NCI-H510A treated with DMSO at 0.1 percent for 48 hours (cell line): ENCODE measurements around the gene INO80D.
A peak's percentile ranks its signal among the peaks of the same experiment; 100 is the strongest.
"Not testable (repeated sequence)": the region's sequence is repeated elsewhere in the genome, so short reads cannot be mapped to it uniquely, and the experiment has no call there.

Source experiments
- DNase-seq: peaks from one replicate; lab custom pipeline; 2025; lab: John Stamatoyannopoulos, UW

The INO80D gene, protein sequence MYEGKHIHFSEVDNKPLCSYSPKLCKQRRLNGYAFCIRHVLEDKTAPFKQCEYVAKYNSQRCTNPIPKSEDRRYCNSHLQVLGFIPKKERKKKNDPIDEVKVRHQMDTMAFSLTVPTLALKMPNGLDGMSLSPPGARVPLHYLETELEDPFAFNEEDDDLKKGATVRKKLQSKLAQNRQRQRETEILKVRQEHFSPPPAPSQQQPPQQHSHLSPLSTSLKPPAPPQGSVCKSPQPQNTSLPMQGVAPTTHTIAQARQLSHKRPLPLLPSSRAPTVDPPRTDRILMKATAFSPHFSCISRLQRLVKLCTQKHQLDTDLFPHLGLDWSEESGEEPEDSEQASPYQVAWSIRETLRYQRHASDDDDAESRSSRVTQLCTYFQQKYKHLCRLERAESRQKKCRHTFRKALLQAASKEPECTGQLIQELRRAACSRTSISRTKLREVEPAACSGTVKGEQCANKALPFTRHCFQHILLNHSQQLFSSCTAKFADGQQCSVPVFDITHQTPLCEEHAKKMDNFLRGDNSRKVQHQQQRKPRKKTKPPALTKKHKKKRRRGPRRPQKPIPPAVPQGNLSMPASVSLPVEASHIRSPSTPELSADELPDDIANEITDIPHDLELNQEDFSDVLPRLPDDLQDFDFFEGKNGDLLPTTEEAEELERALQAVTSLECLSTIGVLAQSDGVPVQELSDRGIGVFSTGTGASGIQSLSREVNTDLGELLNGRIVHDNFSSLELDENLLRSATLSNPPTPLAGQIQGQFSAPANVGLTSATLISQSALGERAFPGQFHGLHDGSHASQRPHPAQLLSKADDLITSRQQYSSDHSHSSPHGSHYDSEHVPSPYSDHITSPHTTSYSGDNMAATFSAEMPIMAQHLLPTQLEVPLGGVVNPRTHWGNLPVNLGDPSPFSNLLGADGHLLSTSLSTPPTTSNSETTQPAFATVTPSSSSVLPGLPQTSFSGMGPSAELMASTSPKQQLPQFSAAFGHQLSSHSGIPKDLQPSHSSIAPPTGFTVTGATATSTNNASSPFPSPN

GRCh38 chr2:206085742-206086445 lies at the start of gene INO80D:
INO80D (minus strand) TSS chr2:206086174; CDS start chr2:206063016, 23,158 bp downstream.
- peak; percentile 90 for DNase-seq

GRCh38 chr2:206127656-206128055 lies 41.7 kb upstream of the INO80D start:
- no peak for DNase-seq

GRCh38 chr2:206125901-206126300 lies 39.9 kb upstream of the INO80D start:
- no peak for DNase-seq

DNA sequence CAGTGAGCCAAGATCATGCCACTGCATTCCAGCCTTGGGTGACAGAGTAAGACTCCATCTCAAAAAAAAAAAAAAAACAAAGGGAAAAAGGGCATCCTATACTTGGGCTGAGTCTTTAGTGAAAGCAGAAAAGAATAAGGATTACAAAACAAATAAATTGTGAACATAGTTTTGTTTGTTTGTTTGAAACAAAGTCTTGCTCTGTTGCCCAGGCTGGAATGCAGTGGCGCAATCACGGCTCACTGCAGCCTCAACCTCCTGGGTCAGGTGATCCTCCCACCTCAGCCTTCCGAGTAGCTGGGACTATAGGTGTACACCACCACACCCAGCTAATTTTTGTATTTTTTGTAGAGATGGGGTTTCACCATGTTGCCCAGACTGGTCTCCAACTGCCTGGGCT lies 36.6 kb upstream of the INO80D start:
- not testable (repeated sequence) for DNase-seq

DNA sequence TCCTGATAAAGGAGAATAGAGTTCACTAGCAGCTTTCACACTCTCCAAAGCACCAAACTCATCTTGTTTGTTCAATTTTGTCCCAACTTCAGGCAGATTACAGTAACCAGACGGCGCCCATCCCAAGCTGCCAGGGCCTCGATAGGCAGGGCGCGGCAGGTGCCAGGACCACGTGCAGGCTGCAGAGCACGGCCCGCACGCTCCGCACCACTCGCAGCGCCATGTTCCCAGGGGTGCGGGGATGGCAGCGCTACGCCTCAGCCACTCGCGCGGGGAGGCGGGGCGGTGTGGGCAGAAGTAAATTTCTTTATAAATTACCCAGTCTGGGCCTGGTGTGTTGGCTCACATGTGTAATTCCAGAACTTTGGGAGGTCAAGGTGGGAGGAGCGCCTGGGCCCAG lies 30.3 kb upstream of the INO80D start:
- no peak for DNase-seq

- DNase-seq, result no peak
Measured at GRCh38 chr2:206115026-206115578, 29.1 kb upstream of the INO80D start.

- DNase-seq, result no peak
Measured at GRCh38 chr2:206112846-206113547, 27.0 kb upstream of the INO80D start.

GRCh38 chr2:206112108-206112507 lies 26.1 kb upstream of the INO80D start:
- no peak for DNase-seq

GRCh38 chr2:206108713-206109112 lies 22.7 kb upstream of the INO80D start:
- no peak for DNase-seq

DNA sequence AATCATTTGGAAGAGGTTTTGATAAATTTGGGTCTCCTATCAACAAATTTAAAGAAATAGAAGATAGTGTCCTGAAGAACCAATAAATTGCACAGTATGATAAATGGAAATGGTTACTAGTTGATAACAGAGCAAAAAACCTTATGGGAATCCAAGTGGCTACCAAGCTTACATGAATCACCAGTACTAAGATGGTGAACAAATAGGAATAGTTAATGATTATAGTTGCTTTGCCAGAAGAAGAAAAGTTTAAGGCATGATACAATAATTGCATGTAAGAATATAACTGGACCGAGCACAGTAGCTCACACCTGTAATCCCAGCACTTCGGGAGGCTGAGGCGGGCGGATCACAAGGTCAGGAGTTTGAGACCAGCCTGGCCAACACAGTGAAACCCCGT lies 19.6 kb upstream of the INO80D start:
- DNase-seq, result no peak

GRCh38 chr2:206105038-206105437 lies 19.1 kb upstream of the INO80D start:
- DNase-seq, result no peak

DNA sequence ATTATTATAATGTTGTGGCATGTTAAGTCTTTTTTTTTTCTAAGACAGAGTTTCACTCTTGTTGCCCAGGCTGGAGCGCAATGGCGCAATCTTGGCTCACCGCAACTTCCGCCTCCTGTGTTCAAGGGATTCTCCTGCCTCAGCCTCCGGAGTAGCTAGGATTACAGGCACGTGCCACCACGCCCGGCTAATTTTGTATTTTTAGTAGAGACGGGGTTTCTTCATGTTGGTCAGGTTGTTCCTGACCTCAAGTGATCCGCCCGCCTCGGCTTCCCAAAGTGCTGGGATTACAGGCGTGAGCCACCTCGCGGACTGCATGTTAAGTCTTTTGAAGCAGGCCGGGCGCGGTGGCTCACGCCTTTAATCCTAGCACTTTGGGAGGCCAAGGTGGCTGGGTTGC lies 12.9 kb upstream of the INO80D start:
- DNase-seq, result not testable (repeated sequence)

- DNase-seq, result no peak
Measured at GRCh38 chr2:206098471-206098870, 12.5 kb upstream of the INO80D start.

DNA sequence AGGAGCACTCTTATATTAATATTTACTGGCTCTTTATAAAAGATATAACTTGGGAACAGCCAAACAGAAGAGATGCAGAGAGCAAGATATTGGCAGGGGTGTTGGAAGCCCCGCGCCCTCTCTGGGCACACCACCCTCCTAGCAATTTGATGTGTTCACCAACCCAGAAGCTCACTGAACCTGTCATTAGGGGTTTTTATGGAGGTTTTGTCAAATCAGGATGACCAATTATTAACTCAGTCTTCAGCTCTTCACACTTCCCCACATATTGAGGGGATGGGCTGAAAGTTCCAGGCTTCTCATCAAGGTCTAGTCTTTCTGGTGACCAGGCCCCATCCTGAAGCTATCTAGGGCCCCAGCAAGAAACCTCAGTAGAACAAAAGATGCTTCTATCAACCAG lies 10.9 kb upstream of the INO80D start:
- no peak for DNase-seq

- no peak for DNase-seq
Measured at GRCh38 chr2:206095536-206096332, 9.8 kb upstream of the INO80D start.

- DNase-seq, result no peak
Measured at GRCh38 chr2:206092297-206092696, 6.3 kb upstream of the INO80D start.

DNA sequence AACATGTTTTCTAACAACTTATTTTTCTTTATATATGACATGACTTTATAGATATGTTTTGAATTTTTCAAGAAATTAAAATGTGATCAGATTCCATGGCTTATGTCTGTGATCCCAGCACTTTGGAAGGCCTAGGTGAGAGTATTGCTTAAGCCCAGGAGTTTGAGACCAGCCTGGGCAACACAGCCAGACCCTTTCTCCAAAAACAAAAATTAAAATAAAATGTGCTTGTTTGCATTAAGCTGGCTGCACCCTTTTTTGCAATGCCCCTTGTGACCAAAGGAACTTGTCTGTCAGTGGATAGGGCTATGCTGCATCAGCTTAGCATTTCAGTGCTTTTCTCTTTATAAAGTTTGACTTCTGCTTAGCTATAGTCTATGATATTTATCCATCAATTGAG lies 2.3 kb upstream of the INO80D start:
- no peak for DNase-seq

GRCh38 chr2:206086716-206087350 lies 859 bp upstream of the INO80D start:
- DNase-seq, result peak; percentile 47

GRCh38 chr2:206084870-206085741 lies 868 bp downstream of the INO80D start:
- DNase-seq, result no peak
